Spleen (tissue), 11 donors: Measurements from ENCODE around the gene JAK2. TPM values are rescaled to one million over a fixed set of nuclear protein-coding genes. Genes with fewer than 3 reads are reported as not detected.

Experiments used
- DNase-seq: peaks from one replicate; pipeline ENCODE4 v3.0.0-alpha.2; 2020
- H3K27ac ChIP-seq, 8 donors: fragments of 200-600 bp; sonication (generic) in 7 of 8; 1 replicate in 4 of 8; 2 replicates in 4 of 8; pipeline versions ENCODE4 v1.5.0 to v1.8.0; 2016 to 2021; ENCODE audit warnings: inconsistent platforms in 4 of 8, mild to moderate bottlenecking in 4 of 8, moderate library complexity in 1 of 8
- H3K27me3 ChIP-seq, 7 donors: fragments of 200-600 bp; sonication (generic) in 6 of 7; replicated peaks in 1 of 7; 1 replicate in 4 of 7; 2 replicates in 3 of 7; pipeline versions ENCODE4 v1.5.0 to v1.8.0; 2016 to 2021; ENCODE audit warnings: inconsistent platforms in 3 of 7, mild to moderate bottlenecking in 1 of 7
- H3K36me3 ChIP-seq, 6 donors: fragments of 200-600 bp; sonication (generic) in 5 of 6; 1 replicate in 4 of 6; 2 replicates in 2 of 6; pipeline versions ENCODE4 v1.5.0 to v1.8.0; 2016 to 2021; ENCODE audit warnings: inconsistent platforms in 2 of 6
- H3K4me1 ChIP-seq, 6 donors: fragments of 200-600 bp; sonication (generic) in 5 of 6; 1 replicate in 3 of 6; 2 replicates in 3 of 6; pipeline versions ENCODE4 v1.5.0 to v1.8.0; 2016 to 2021; ENCODE audit warnings: inconsistent platforms in 3 of 6
- H3K4me3 ChIP-seq, 8 donors: fragments of 200-600 bp; sonication (generic) in 7 of 8; 1 replicate in 4 of 8; 2 replicates in 4 of 8; pipeline versions ENCODE4 v1.5.0 to v1.8.0; 2016 to 2021; ENCODE audit warnings: inconsistent platforms in 4 of 8, mild to moderate bottlenecking in 4 of 8, moderate library complexity in 2 of 8
- H3K9me3 ChIP-seq, 8 donors: fragments of 200-600 bp; sonication (generic) in 7 of 8; 1 replicate in 4 of 8; 2 replicates in 4 of 8; pipeline versions ENCODE4 v1.5.0 to v1.8.0; 2016 to 2021; ENCODE audit warnings: inconsistent platforms in 4 of 8
- POLR2A ChIP-seq, 3 donors: fragments of 450-650 bp; IDR thresholded peaks; one replicate each; pipeline ENCODE4 v1.5.1; 2017; ENCODE audit warnings: antibody characterized with exemption in 3 of 3, mild to moderate bottlenecking in 1 of 3
- POLR2AphosphoS5 ChIP-seq, 3 donors: sonication (generic); formaldehyde crosslinking; IDR thresholded peaks; one replicate each; pipeline ENCODE4 v1.5.1; 2017; ENCODE audit warnings: antibody characterized with exemption in 3 of 3
- WGBS, 5 donors: extraction: QIAGEN DNeasy Blood & Tissue Kit in 3 of 5; methylation state at CpG; one replicate each; pipeline versions ENCODE4 v1.1.5 to v1.1.7; 2013 to 2018; 5-methylcytosine and 5-hydroxymethylcytosine counted together
- intact Hi-C: fragments of 100-400 bp; cut with DNase I; formaldehyde crosslinking; loops from one replicate; pipeline ENCODE4 v1.15.0; 2023; ENCODE audit warnings: low total_unique reads
- polyA plus RNA-seq, 3 donors: library from polyadenylated mRNA; stranded (reverse); fragments of 200-250 nt; gene quantifications; one replicate each; pipeline ENCODE4 v1.2.1, GENCODE V29; 2013
- total RNA-seq, 7 donors: library from RNA; depleted of rRNA in 3 of 7; stranded (reverse); fragments of >200 nt in 3 of 7; fragmentation: NEBNext Ultra II Directional in 4 of 7; extraction: Animal tissue kit (Norgen Biotek cat#: 25700) in 4 of 7; gene quantifications; one replicate each; pipeline versions ENCODE4 v1.1.0 to v1.2.1, GENCODE V29; 2016 to 2021
- TF ChIP-seq, protein P1 (sequence below), 11 experiments: fragments of 200-600 bp in 7 of 11; fragments of 450-650 bp in 4 of 11; sonication (generic) in 4 of 11; IDR thresholded peaks in 8 of 11; conservative IDR thresholded peaks in 3 of 11; 1 replicate in 7 of 11; 2 replicates in 4 of 11; pipeline versions ENCODE4 v1.4.0 to v1.8.0; 2016 to 2021; ENCODE audit warnings: antibody characterized with exemption in 11 of 11, inconsistent platforms in 4 of 11, mild to moderate bottlenecking in 1 of 11
- donor health status: healthy with polysubstance abuse.
- donor health status: DM: no; HTN: no; CAD: no; lungs with moderate emphysema.
- donor health status: DM: no; HTN: no; CAD: no.
- donor health status: Bipolar disorder and iron deficiency.
- donor health status: healthy.
- donor health status: DM: no; HTN: no; CAD: no.
- donor health status: DM: yes; HTN: yes; CAD: no.

Gene JAK2
- total and polyA plus RNA-seq, 10 donors: 7.1 to 61.2 (median 45.8) TPM

GRCh38 chr9:4973902-4974301, 11.2 kb upstream of the JAK2 start:
- peak overlapping the region in 3 of 8 donors; percentile 2 to 49 (median 39) for H3K27ac ChIP-seq
- no peaks in the 10 kb centered on the region for H3K36me3 ChIP-seq
- peaks cover 0 to 29% (median 20%) of the 10 kb centered on the region in 6 donors for H3K4me1 ChIP-seq
- WGBS, 5 donors: 48 to 70% (median 52%) methylated on average over 1 of the region's 1 CpG
- H3K27me3 ChIP-seq: no peaks in the 10 kb centered on the region
- H3K4me3 ChIP-seq: no peak overlapping the region
- no peaks in the 10 kb centered on the region for H3K9me3 ChIP-seq
- no peak for DNase-seq
- TF ChIP-seq POLR2A (IDR thresholded peaks at IDR 0.05) (no peak), POLR2AphosphoS5 (IDR thresholded peaks at IDR 0.05) (no peak)
- TF ChIP-seq, protein P1, sequence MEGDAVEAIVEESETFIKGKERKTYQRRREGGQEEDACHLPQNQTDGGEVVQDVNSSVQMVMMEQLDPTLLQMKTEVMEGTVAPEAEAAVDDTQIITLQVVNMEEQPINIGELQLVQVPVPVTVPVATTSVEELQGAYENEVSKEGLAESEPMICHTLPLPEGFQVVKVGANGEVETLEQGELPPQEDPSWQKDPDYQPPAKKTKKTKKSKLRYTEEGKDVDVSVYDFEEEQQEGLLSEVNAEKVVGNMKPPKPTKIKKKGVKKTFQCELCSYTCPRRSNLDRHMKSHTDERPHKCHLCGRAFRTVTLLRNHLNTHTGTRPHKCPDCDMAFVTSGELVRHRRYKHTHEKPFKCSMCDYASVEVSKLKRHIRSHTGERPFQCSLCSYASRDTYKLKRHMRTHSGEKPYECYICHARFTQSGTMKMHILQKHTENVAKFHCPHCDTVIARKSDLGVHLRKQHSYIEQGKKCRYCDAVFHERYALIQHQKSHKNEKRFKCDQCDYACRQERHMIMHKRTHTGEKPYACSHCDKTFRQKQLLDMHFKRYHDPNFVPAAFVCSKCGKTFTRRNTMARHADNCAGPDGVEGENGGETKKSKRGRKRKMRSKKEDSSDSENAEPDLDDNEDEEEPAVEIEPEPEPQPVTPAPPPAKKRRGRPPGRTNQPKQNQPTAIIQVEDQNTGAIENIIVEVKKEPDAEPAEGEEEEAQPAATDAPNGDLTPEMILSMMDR (IDR thresholded peaks at IDR 0.05 in 8 of 11, conservative IDR thresholded peaks at IDR 0.05 in 3 of 11): no peak
- intact Hi-C loops: no loop called here

- Histone ChIP-seq H3K4me1 (peaks cover 5 to 44% (median 26%) of the 10 kb centered on the region in 6 donors), H3K9me3 (no peaks in the 10 kb centered on the region), H3K36me3 (no peaks in the 10 kb centered on the region), H3K4me3 (no peak overlapping the region), H3K27me3 (no peaks in the 10 kb centered on the region), H3K27ac (no peak overlapping the region)
- WGBS, 5 donors: 88 to 98% (median 94%) methylated on average over 2 of the region's 2 CpGs
- TF ChIP-seq, protein P1 (IDR thresholded peaks at IDR 0.05 in 8 of 11, conservative IDR thresholded peaks at IDR 0.05 in 3 of 11): no peak
- TF ChIP-seq POLR2AphosphoS5 (IDR thresholded peaks at IDR 0.05) (no peak), POLR2A (IDR thresholded peaks at IDR 0.05) (no peak)
- intact Hi-C loops: no loop called here
- DNase-seq: no peak
These were observed 5.8 kb upstream of the JAK2 start for GRCh38 chr9:4979239-4979638.

GRCh38 chr9:4980086-4980727, 4.9 kb upstream of the JAK2 start:
- Histone ChIP-seq H3K4me3 (no peak overlapping the region), H3K4me1 (peaks cover 5 to 44% (median 28%) of the 10 kb centered on the region in 6 donors), H3K27ac (peak overlapping the region in 2 of 8 donors; percentile 15 to 19), H3K9me3 (no peaks in the 10 kb centered on the region), H3K36me3 (no peaks in the 10 kb centered on the region), H3K27me3 (no peaks in the 10 kb centered on the region)
- TF ChIP-seq, protein P1 (IDR thresholded peaks at IDR 0.05 in 8 of 11, conservative IDR thresholded peaks at IDR 0.05 in 3 of 11): no peak
- TF ChIP-seq POLR2AphosphoS5 (IDR thresholded peaks at IDR 0.05): no peak
- TF ChIP-seq POLR2A (IDR thresholded peaks at IDR 0.05): no peak
- 61 to 76% (median 72%) methylated on average over 4 of the region's 4 CpGs for WGBS, 5 donors
- no peak for DNase-seq
- intact Hi-C loops: loop anchor here (10.0 kb wide), 2 partner anchors 45 to 315 kb away; partner anchors contain the start of genes PLPP6 and SPATA6L

DNA sequence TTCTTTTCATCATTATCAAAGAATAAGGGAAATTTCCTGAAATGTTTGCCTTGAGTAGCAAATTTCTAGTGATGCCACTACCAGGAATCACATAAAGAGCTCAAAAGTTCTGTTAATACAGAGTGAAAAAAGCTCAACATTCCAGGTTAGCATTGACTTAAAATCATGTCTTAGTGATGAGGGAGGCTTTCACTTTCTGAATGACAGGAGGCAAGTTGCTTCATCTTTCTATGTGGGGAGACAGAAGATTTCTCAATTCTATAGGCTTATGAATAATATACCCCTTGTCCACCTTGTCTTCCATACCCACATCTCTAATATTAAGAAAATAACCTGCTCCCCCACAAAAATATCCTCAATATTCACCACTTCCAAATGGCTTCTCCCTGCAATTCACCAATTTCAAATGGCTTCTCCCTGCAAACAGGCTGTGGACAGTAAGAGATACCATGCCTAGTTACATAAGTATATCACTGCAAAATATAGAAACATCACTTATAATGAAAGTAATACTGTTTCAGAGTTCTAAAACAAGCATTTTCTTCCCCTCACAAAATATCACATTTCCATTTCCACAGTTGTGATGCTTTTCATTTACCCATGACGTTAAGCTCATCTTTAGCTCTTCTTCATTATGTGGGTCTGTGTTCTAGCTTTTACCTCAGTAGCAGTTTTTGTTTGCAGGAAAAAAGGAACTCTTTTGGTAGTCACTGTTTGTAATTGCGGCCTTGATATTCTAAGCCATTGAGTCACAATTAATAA, 2.2 kb upstream of the JAK2 start:
- intact Hi-C loops: loop anchor here (10.0 kb wide), 2 partner anchors 48 to 318 kb away; partner anchors contain the start of genes PLPP6 and SPATA6L
- Histone ChIP-seq H3K9me3 (no peaks in the 10 kb centered on the region), H3K36me3 (peaks cover 0 to 10% (median 0%) of the 10 kb centered on the region in 6 donors), H3K4me3 (no peak overlapping the region), H3K4me1 (peaks cover 20 to 61% (median 48%) of the 10 kb centered on the region in 6 donors), H3K27ac (peak overlapping the region; percentile 96 to 99 (median 98)), H3K27me3 (no peaks in the 10 kb centered on the region)
- WGBS, 5 donors: 62 to 81% (median 71%) methylated on average over 2 of the region's 2 CpGs
- DNase-seq: no peak
- TF ChIP-seq POLR2AphosphoS5 (IDR thresholded peaks at IDR 0.05): no peak
- TF ChIP-seq, protein P1 (IDR thresholded peaks at IDR 0.05 in 8 of 11, conservative IDR thresholded peaks at IDR 0.05 in 3 of 11): no peak
- TF ChIP-seq POLR2A (IDR thresholded peaks at IDR 0.05): no peak
